Panc1 (cell line): ENCODE results near the gene CCNG2. TPM values are rescaled to one million over a fixed set of nuclear protein-coding genes. Genes with fewer than 3 reads are reported as not detected.

Experiments used
- ATAC-seq: fragments of 200-7000 bp; cut with Tn5 transposase; 2 replicates; pipeline ENCODE4 v1.9.1; 2020; ENCODE audit warnings: mild to moderate bottlenecking, moderate library complexity
- BruUV-seq: library from RNA; stranded (reverse); fragments of 400-500 nt; replicated peaks from 2 replicates; lab custom pipeline; 2021; lab: Mats Ljungman, UMichigan
- CTCF ChIA-PET: fragments of 300-600 bp; sonication (Branson Sonifier 250); formaldehyde crosslinking; loops from one replicate; lab custom pipeline; 2022; ENCODE audit warnings: antibody characterized with exemption; lab: Charles Lee
- POLR2A ChIA-PET: fragments of 300-600 bp; sonication (Branson Sonifier 250); formaldehyde crosslinking; loops from one replicate; lab custom pipeline; 2022; ENCODE audit warnings: antibody characterized with exemption; lab: Charles Lee
- DNase-seq: peaks from one replicate; pipeline ENCODE4 v3.0.0-alpha.2; 2010; ENCODE audit warnings: low read depth, low spot score
- H3K27ac ChIP-seq: 2 replicates; pipeline ENCODE4 v1.5.1; 2011; ENCODE audit warnings: mild to moderate bottlenecking, low read length, inconsistent platforms
- H3K27me3 ChIP-seq: fragments of 200-500 bp; sonication (Bioruptor generic); 2 replicates; pipeline ENCODE4 v1.6.0; 2014; ENCODE audit warnings: low read length, inconsistent platforms; ENCODE audit not compliant: control insufficient read depth, insufficient read depth
- H3K36me3 ChIP-seq: fragments of 200-500 bp; sonication (Bioruptor generic); 2 replicates; pipeline ENCODE4 v1.5.1; 2014; ENCODE audit warnings: inconsistent platforms, mild to moderate bottlenecking, low read length, moderate library complexity; ENCODE audit not compliant: control insufficient read depth, insufficient read depth
- H3K4me1 ChIP-seq: 2 replicates; pipeline ENCODE4 v1.5.1; 2011; ENCODE audit warnings: inconsistent platforms, mild to moderate bottlenecking, low read length, moderate library complexity; ENCODE audit not compliant: control insufficient read depth, insufficient read depth
- H3K4me3 ChIP-seq, 2 experiments: 2 replicates each; pipeline ENCODE4 v1.5.1; 2011 to 2012; ENCODE audit warnings: low read depth in 2 of 2, low read length in 2 of 2, mild to moderate bottlenecking in 2 of 2, inconsistent platforms in 1 of 2, moderate library complexity in 1 of 2
- H3K9me3 ChIP-seq: fragments of 200-500 bp; sonication (Bioruptor generic); 2 replicates; pipeline ENCODE4 v1.5.1; 2014; ENCODE audit warnings: low read depth, mild to moderate bottlenecking, inconsistent platforms, low read length, moderate library complexity; ENCODE audit not compliant: control insufficient read depth, insufficient read depth
- POLR2AphosphoS5 ChIP-seq: IDR thresholded peaks from 2 replicates; pipeline ENCODE4 v1.6.1; 2012; ENCODE audit warnings: mild to moderate bottlenecking, low read depth, low read length, moderate library complexity
- SIN3A ChIP-seq: IDR thresholded peaks from 2 replicates; pipeline ENCODE4 v1.6.1; 2012; ENCODE audit warnings: low read depth, mild to moderate bottlenecking, low read length, moderate library complexity, borderline replicate concordance; ENCODE audit not compliant: insufficient read depth
- TCF7L2 ChIP-seq: IDR thresholded peaks from 2 replicates; pipeline ENCODE4 v1.6.1; 2011; ENCODE audit warnings: mild to moderate bottlenecking, low read depth, low read length, inconsistent platforms
- in situ Hi-C: cut with HindIII; loops from 2 replicates; pipeline ENCODE4 v1.10.0; 2016; ENCODE audit warnings: low sequenced_read_pairs, low pct_unique_long_range_greater_than_20kb
- intact Hi-C: fragments of 100-400 bp; cut with micrococcal nuclease; formaldehyde crosslinking; loops from one replicate; pipeline ENCODE4 v1.10.0; 2022; ENCODE audit not compliant: unreplicated experiment
- total RNA-seq: library from RNA; stranded (reverse); gene quantifications from one replicate; pipeline ENCODE4 v1.2.1, GENCODE V29; 2021; ENCODE audit not compliant: unreplicated experiment
- TF ChIP-seq, protein P1 (sequence below): fragments of 450-650 bp; IDR thresholded peaks from 2 replicates; pipeline ENCODE4 v1.5.1; 2017; ENCODE audit warnings: mild to moderate bottlenecking
- TF ChIP-seq, protein P2 (sequence below), 2 experiments: IDR thresholded peaks; 2 replicates each; pipeline ENCODE4 v1.6.1; 2011 to 2012; ENCODE audit warnings: low read depth in 2 of 2, control low read depth in 1 of 2, low read length in 1 of 2, mild to moderate bottlenecking in 1 of 2, moderate library complexity in 1 of 2; ENCODE audit not compliant: insufficient read depth in 1 of 2

Gene CCNG2
- total RNA-seq, 1 experiment from 2014 or later: 18.4 TPM

DNA sequence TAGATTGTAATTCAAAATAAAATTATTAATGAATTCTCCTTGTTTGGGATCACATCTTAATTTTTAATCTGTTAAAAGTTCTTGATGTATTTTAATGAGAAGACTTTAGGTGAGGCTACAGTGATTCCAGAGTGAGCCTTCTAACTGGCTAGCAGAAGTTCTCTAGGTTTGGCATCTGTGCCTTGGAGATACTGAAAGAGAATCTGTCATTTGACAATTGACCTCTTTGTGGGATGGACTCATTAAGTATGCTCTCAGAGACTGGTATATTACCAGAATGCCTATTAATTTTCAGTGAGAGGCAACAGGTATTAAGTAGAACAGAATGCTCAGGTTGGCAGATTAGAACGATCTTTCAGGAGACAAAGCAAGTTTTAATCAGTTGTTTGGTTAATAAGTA lies 10.2 kb downstream of the CCNG2 start:
- CTCF ChIA-PET: no interaction called here
- Histone ChIP-seq H3K27ac (no peak overlapping the region), H3K4me1 (no peaks in the 10 kb centered on the region), H3K36me3 (peaks cover 4% of the 10 kb centered on the region; the same call in 1 of the 2 replicates), H3K4me3 (no peak overlapping the region), H3K9me3 (no peaks in the 10 kb centered on the region), H3K27me3 (no peaks in the 10 kb centered on the region)
- TF ChIP-seq, protein P1, sequence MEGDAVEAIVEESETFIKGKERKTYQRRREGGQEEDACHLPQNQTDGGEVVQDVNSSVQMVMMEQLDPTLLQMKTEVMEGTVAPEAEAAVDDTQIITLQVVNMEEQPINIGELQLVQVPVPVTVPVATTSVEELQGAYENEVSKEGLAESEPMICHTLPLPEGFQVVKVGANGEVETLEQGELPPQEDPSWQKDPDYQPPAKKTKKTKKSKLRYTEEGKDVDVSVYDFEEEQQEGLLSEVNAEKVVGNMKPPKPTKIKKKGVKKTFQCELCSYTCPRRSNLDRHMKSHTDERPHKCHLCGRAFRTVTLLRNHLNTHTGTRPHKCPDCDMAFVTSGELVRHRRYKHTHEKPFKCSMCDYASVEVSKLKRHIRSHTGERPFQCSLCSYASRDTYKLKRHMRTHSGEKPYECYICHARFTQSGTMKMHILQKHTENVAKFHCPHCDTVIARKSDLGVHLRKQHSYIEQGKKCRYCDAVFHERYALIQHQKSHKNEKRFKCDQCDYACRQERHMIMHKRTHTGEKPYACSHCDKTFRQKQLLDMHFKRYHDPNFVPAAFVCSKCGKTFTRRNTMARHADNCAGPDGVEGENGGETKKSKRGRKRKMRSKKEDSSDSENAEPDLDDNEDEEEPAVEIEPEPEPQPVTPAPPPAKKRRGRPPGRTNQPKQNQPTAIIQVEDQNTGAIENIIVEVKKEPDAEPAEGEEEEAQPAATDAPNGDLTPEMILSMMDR: no peak
- TF ChIP-seq TCF7L2 (no peak), SIN3A (no peak), POLR2AphosphoS5 (no peak)
- TF ChIP-seq, protein P2, sequence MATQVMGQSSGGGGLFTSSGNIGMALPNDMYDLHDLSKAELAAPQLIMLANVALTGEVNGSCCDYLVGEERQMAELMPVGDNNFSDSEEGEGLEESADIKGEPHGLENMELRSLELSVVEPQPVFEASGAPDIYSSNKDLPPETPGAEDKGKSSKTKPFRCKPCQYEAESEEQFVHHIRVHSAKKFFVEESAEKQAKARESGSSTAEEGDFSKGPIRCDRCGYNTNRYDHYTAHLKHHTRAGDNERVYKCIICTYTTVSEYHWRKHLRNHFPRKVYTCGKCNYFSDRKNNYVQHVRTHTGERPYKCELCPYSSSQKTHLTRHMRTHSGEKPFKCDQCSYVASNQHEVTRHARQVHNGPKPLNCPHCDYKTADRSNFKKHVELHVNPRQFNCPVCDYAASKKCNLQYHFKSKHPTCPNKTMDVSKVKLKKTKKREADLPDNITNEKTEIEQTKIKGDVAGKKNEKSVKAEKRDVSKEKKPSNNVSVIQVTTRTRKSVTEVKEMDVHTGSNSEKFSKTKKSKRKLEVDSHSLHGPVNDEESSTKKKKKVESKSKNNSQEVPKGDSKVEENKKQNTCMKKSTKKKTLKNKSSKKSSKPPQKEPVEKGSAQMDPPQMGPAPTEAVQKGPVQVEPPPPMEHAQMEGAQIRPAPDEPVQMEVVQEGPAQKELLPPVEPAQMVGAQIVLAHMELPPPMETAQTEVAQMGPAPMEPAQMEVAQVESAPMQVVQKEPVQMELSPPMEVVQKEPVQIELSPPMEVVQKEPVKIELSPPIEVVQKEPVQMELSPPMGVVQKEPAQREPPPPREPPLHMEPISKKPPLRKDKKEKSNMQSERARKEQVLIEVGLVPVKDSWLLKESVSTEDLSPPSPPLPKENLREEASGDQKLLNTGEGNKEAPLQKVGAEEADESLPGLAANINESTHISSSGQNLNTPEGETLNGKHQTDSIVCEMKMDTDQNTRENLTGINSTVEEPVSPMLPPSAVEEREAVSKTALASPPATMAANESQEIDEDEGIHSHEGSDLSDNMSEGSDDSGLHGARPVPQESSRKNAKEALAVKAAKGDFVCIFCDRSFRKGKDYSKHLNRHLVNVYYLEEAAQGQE (IDR thresholded peaks at IDR 0.05; ENCODE audit: insufficient read depth in 1 of 2, low read depth in 2 of 2, low read length in 1 of 2): no peak
- no TSS peak for BruUV-seq
- POLR2A ChIA-PET: no interaction called here
- intact Hi-C loops: no loop called here
- DNase-seq (no peak), ATAC-seq (no peak)
- in situ Hi-C loops: no loop called here

DNA sequence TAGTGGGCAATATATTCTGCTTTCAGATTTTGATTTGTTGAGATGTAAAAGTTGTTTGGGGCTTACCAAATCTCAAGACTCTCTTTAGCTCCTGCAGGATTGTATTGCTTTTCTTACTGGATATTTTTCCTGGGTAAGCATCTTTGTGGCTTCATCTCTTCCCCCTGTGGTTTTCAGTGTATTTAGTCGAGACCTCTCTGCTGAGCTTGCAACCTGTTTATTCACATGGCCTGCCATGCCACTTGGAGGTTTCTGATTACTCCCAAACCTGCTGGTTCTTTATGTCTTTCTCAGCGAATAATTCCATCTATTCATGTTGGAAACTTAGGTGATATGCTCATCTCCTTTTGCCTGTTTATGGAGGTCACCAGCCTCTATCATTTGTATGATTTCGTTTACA lies 10.9 kb downstream of the CCNG2 start:
- ChIA-PET POLR2A (interaction anchor here (0.6 kb wide), 1 partner anchor 535 kb away, joined by 4 read pairs; no protein-coding TSS in a partner anchor), CTCF (no interaction called here)
- Histone ChIP-seq H3K9me3 (no peaks in the 10 kb centered on the region), H3K27ac (no peak overlapping the region), H3K36me3 (peaks cover 4% of the 10 kb centered on the region; the same call in 1 of the 2 replicates), H3K27me3 (no peaks in the 10 kb centered on the region), H3K4me1 (no peaks in the 10 kb centered on the region), H3K4me3 (no peak overlapping the region)
- BruUV-seq: no TSS peak
- intact Hi-C loops (no loop called here), in situ Hi-C loops (no loop called here)
- no peak for ATAC-seq
- TF ChIP-seq, protein P2 (IDR thresholded peaks at IDR 0.05; ENCODE audit: insufficient read depth in 1 of 2, low read depth in 2 of 2, low read length in 1 of 2): no peak
- TF ChIP-seq SIN3A (no peak), TCF7L2 (no peak), POLR2AphosphoS5 (no peak)
- TF ChIP-seq, protein P1: no peak
- no peak for DNase-seq
